ENCODE data around the gene ICE1.
A peak's percentile ranks its signal among the peaks of the same experiment; 100 is the strongest.

ICE1 gene

GRCh38 chr5:5416733-5417132 lies 5.7 kb upstream of the ICE1 start:
- Histone ChIP-seq H2BK120ac (ENCODE audit: insufficient read depth, low read length, poor library complexity) (no peak overlapping the region), H3K9ac (ENCODE audit: low read length) (no peak overlapping the region), H3K27ac (ENCODE audit: low read depth, low read length) (no peak overlapping the region), H3K36me3 (ENCODE audit: control insufficient read depth in 1 of 2, insufficient read depth in 2 of 2, low read length in 2 of 2) (no peaks in the 10 kb centered on the region), H4K91ac (ENCODE audit: low read depth, low read length) (no peak overlapping the region), H4K12ac (ENCODE audit: low read depth, low read length) (no peak overlapping the region), H3K27me3 (ENCODE audit: insufficient read depth, low read length) (no peaks in the 10 kb centered on the region), H3K9me3 (ENCODE audit: insufficient read depth, low read depth, low read length) (no peaks in the 10 kb centered on the region), H2BK5ac (ENCODE audit: low read depth, low read length, poor library complexity) (no peak overlapping the region), H3K79me2 (ENCODE audit: control insufficient read depth, insufficient read depth, low read length, poor library complexity) (no peaks in the 10 kb centered on the region), H3K4me3 (ENCODE audit: low read depth, low read length) (no peak overlapping the region), H3K14ac (ENCODE audit: low read length) (no peak overlapping the region), H2AFZ (ENCODE audit: insufficient read depth, low read length, poor library complexity) (no peak overlapping the region), H4K8ac (ENCODE audit: low read depth, low read length) (no peak overlapping the region), H3K4me2 (ENCODE audit: low read length) (no peak overlapping the region), H3K18ac (ENCODE audit: low read length) (no peak overlapping the region), H2AK5ac (ENCODE audit: low read length) (no peak overlapping the region), H3K79me1 (ENCODE audit: low read length) (no peaks in the 10 kb centered on the region), H2BK12ac (ENCODE audit: low read length) (no peak overlapping the region), H3K4me1 (ENCODE audit: control insufficient read depth in 1 of 2, insufficient read depth in 2 of 2, low read length in 2 of 2) (peaks cover 0 to 6% of the 10 kb centered on the region in 2 experiments), H3K23ac (ENCODE audit: low read length) (no peak overlapping the region), H3K4ac (ENCODE audit: low read depth, low read length) (no peak overlapping the region)
- WGBS (ENCODE audit: extremely low coverage, insufficient coverage, insufficient read length), result no CpG with 5 or more reads among the region's 2 CpGs
- DNase-seq, result no peak

- no peak overlapping the region for H4K12ac ChIP-seq (ENCODE audit: low read depth, low read length)
- peaks cover 0 to 6% of the 10 kb centered on the region in 2 experiments for H3K4me1 ChIP-seq (ENCODE audit: control insufficient read depth in 1 of 2, insufficient read depth in 2 of 2, low read length in 2 of 2)
- no CpG with 5 or more reads among the region's 3 CpGs for WGBS (ENCODE audit: extremely low coverage, insufficient coverage, insufficient read length)
- no peak overlapping the region for H3K27ac ChIP-seq (ENCODE audit: low read depth, low read length)
- H2BK120ac ChIP-seq (ENCODE audit: insufficient read depth, low read length, poor library complexity), result no peak overlapping the region
- H3K79me2 ChIP-seq (ENCODE audit: control insufficient read depth, insufficient read depth, low read length, poor library complexity), result peaks cover 6% of the 10 kb centered on the region
- no peak overlapping the region for H3K4ac ChIP-seq (ENCODE audit: low read depth, low read length)
- DNase-seq, result no peak
- no peak overlapping the region for H2AK5ac ChIP-seq (ENCODE audit: low read length)
- H3K14ac ChIP-seq (ENCODE audit: low read length), result no peak overlapping the region
- H2BK12ac ChIP-seq (ENCODE audit: low read length), result no peak overlapping the region
- H3K9ac ChIP-seq (ENCODE audit: low read length), result no peak overlapping the region
- no peaks in the 10 kb centered on the region for H3K9me3 ChIP-seq (ENCODE audit: insufficient read depth, low read depth, low read length)
- no peak overlapping the region for H4K8ac ChIP-seq (ENCODE audit: low read depth, low read length)
- no peak overlapping the region for H3K4me3 ChIP-seq (ENCODE audit: low read depth, low read length)
- no peak overlapping the region for H4K91ac ChIP-seq (ENCODE audit: low read depth, low read length)
- H2BK5ac ChIP-seq (ENCODE audit: low read depth, low read length, poor library complexity), result no peak overlapping the region
- H3K18ac ChIP-seq (ENCODE audit: low read length), result no peak overlapping the region
- H3K4me2 ChIP-seq (ENCODE audit: low read length), result no peak overlapping the region
- no peak overlapping the region for H2AFZ ChIP-seq (ENCODE audit: insufficient read depth, low read length, poor library complexity)
- no peaks in the 10 kb centered on the region for H3K27me3 ChIP-seq (ENCODE audit: insufficient read depth, low read length)
- H3K23ac ChIP-seq (ENCODE audit: low read length), result no peak overlapping the region
- H3K79me1 ChIP-seq (ENCODE audit: low read length), result peaks cover 9% of the 10 kb centered on the region
- H3K36me3 ChIP-seq (ENCODE audit: control insufficient read depth in 1 of 2, insufficient read depth in 2 of 2, low read length in 2 of 2), result no peaks in the 10 kb centered on the region
These were observed 4.5 kb upstream of the ICE1 start for GRCh38 chr5:5418006-5418405.

GRCh38 chr5:5418764-5419163 lies 3.7 kb upstream of the ICE1 start:
- no peak overlapping the region for H2AFZ ChIP-seq (ENCODE audit: insufficient read depth, low read length, poor library complexity)
- H3K9me3 ChIP-seq (ENCODE audit: insufficient read depth, low read depth, low read length), result no peaks in the 10 kb centered on the region
- no peak overlapping the region for H3K27ac ChIP-seq (ENCODE audit: low read depth, low read length)
- H2BK12ac ChIP-seq (ENCODE audit: low read length), result no peak overlapping the region
- H3K4me2 ChIP-seq (ENCODE audit: low read length), result no peak overlapping the region
- no peak overlapping the region for H3K23ac ChIP-seq (ENCODE audit: low read length)
- no peak overlapping the region for H3K18ac ChIP-seq (ENCODE audit: low read length)
- H3K79me2 ChIP-seq (ENCODE audit: control insufficient read depth, insufficient read depth, low read length, poor library complexity), result peaks cover 10% of the 10 kb centered on the region
- H2BK5ac ChIP-seq (ENCODE audit: low read depth, low read length, poor library complexity), result no peak overlapping the region
- H3K4ac ChIP-seq (ENCODE audit: low read depth, low read length), result no peak overlapping the region
- H3K79me1 ChIP-seq (ENCODE audit: low read length), result peaks cover 10% of the 10 kb centered on the region
- no peak overlapping the region for H4K12ac ChIP-seq (ENCODE audit: low read depth, low read length)
- H3K4me1 ChIP-seq (ENCODE audit: control insufficient read depth in 1 of 2, insufficient read depth in 2 of 2, low read length in 2 of 2), result peaks cover 2 to 9% of the 10 kb centered on the region in 2 experiments
- no peak overlapping the region for H2BK120ac ChIP-seq (ENCODE audit: insufficient read depth, low read length, poor library complexity)
- H4K8ac ChIP-seq (ENCODE audit: low read depth, low read length), result no peak overlapping the region
- H3K4me3 ChIP-seq (ENCODE audit: low read depth, low read length), result no peak overlapping the region
- no peak overlapping the region for H2AK5ac ChIP-seq (ENCODE audit: low read length)
- H3K36me3 ChIP-seq (ENCODE audit: control insufficient read depth in 1 of 2, insufficient read depth in 2 of 2, low read length in 2 of 2), result no peaks in the 10 kb centered on the region
- no peak overlapping the region for H3K9ac ChIP-seq (ENCODE audit: low read length)
- no peak overlapping the region for H3K14ac ChIP-seq (ENCODE audit: low read length)
- H4K91ac ChIP-seq (ENCODE audit: low read depth, low read length), result no peak overlapping the region
- no peaks in the 10 kb centered on the region for H3K27me3 ChIP-seq (ENCODE audit: insufficient read depth, low read length)
- DNase-seq, result no peak
- no CpG with 5 or more reads among the region's 7 CpGs for whole genome bisulfite sequencing (ENCODE audit: extremely low coverage, insufficient coverage, insufficient read length)

- Histone ChIP-seq H4K91ac (ENCODE audit: low read depth, low read length) (no peak overlapping the region), H4K12ac (ENCODE audit: low read depth, low read length) (no peak overlapping the region), H3K9me3 (ENCODE audit: insufficient read depth, low read depth, low read length) (no peaks in the 10 kb centered on the region), H3K18ac (ENCODE audit: low read length) (no peak overlapping the region), H3K27ac (ENCODE audit: low read depth, low read length) (no peak overlapping the region), H2AK5ac (ENCODE audit: low read length) (no peak overlapping the region), H3K27me3 (ENCODE audit: insufficient read depth, low read length) (no peaks in the 10 kb centered on the region), H3K79me2 (ENCODE audit: control insufficient read depth, insufficient read depth, low read length, poor library complexity) (peaks cover 13% of the 10 kb centered on the region), H4K8ac (ENCODE audit: low read depth, low read length) (no peak overlapping the region), H3K14ac (ENCODE audit: low read length) (no peak overlapping the region), H3K4ac (ENCODE audit: low read depth, low read length) (no peak overlapping the region), H3K23ac (ENCODE audit: low read length) (no peak overlapping the region), H2BK12ac (ENCODE audit: low read length) (no peak overlapping the region), H3K79me1 (ENCODE audit: low read length) (peaks cover 10% of the 10 kb centered on the region), H2BK5ac (ENCODE audit: low read depth, low read length, poor library complexity) (no peak overlapping the region), H3K4me1 (ENCODE audit: control insufficient read depth in 1 of 2, insufficient read depth in 2 of 2, low read length in 2 of 2) (peaks cover 5 to 11% of the 10 kb centered on the region in 2 experiments), H2BK120ac (ENCODE audit: insufficient read depth, low read length, poor library complexity) (no peak overlapping the region), H3K36me3 (ENCODE audit: control insufficient read depth in 1 of 2, insufficient read depth in 2 of 2, low read length in 2 of 2) (no peaks in the 10 kb centered on the region), H3K9ac (ENCODE audit: low read length) (no peak overlapping the region), H2AFZ (ENCODE audit: insufficient read depth, low read length, poor library complexity) (no peak overlapping the region), H3K4me3 (ENCODE audit: low read depth, low read length) (no peak overlapping the region), H3K4me2 (ENCODE audit: low read length) (no peak overlapping the region)
- no CpG with 5 or more reads among the region's 11 CpGs for WGBS (ENCODE audit: extremely low coverage, insufficient coverage, insufficient read length)
- peak in 1 of 2 donors; percentile 61 for DNase-seq
These were observed 2.9 kb upstream of the ICE1 start for GRCh38 chr5:5419291-5420210.
